Neural progenitor cell (in vitro differentiated cells): ENCODE data around the gene PSTPIP1. TPM values are rescaled to one million over a fixed set of nuclear protein-coding genes. Genes with fewer than 3 reads are reported as not detected.

ENCODE experiments used
- DNase-seq: peaks from one replicate; pipeline ENCODE4 v3.0.0-alpha.2; 2016; ENCODE audit warnings: low spot score
- H2AFZ ChIP-seq: fragments of 200-600 bp; sonication (generic); replicated peaks from 2 replicates; pipeline ENCODE4 v1.6.1; 2016; ENCODE audit warnings: antibody characterized with exemption
- H3F3A ChIP-seq: fragments of 200-600 bp; sonication (generic); 2 replicates; pipeline ENCODE4 v1.6.1; 2016; ENCODE audit warnings: antibody characterized with exemption, low read depth
- H3K27ac ChIP-seq: fragments of 200-600 bp; sonication (generic); 2 replicates; pipeline ENCODE4 v1.5.1; 2016; ENCODE audit warnings: mild to moderate bottlenecking
- H3K27me3 ChIP-seq: fragments of 200-600 bp; sonication (generic); 2 replicates; pipeline ENCODE4 v1.6.1; 2016; ENCODE audit warnings: mild to moderate bottlenecking, moderate library complexity
- H3K36me3 ChIP-seq: fragments of 200-600 bp; sonication (generic); 2 replicates; pipeline ENCODE4 v1.5.1; 2016
- H3K4me1 ChIP-seq: fragments of 200-600 bp; sonication (generic); 2 replicates; pipeline ENCODE4 v1.6.1; 2016; ENCODE audit warnings: mixed run types
- H3K4me2 ChIP-seq: fragments of 200-600 bp; sonication (generic); 2 replicates; pipeline ENCODE4 v1.6.1; 2016
- H3K4me3 ChIP-seq: fragments of 200-600 bp; sonication (generic); 2 replicates; pipeline ENCODE4 v1.5.1; 2016
- H3K79me2 ChIP-seq: fragments of 200-600 bp; sonication (generic); 2 replicates; pipeline ENCODE4 v1.6.1; 2016; ENCODE audit warnings: low read depth
- H3K9ac ChIP-seq: fragments of 200-600 bp; sonication (generic); 2 replicates; pipeline ENCODE4 v1.6.1; 2016
- H3K9me3 ChIP-seq: fragments of 200-600 bp; sonication (generic); 2 replicates; pipeline ENCODE4 v1.5.1; 2016; ENCODE audit warnings: low read depth
- H4K20me1 ChIP-seq: fragments of 200-600 bp; sonication (generic); 2 replicates; pipeline ENCODE4 v1.6.1; 2016; ENCODE audit warnings: low read depth
- H3K27ac Mint-ChIP-seq: 3 replicates; pipeline ENCODE4 v1.8.0; 2021; ENCODE audit warnings: mixed read lengths
- H3K27me3 Mint-ChIP-seq: 2 replicates; pipeline ENCODE4 v1.8.0; 2022; ENCODE audit warnings: low read depth, mild to moderate bottlenecking, inconsistent platforms, moderate library complexity, mixed read lengths; ENCODE audit not compliant: insufficient read depth
- H3K36me3 Mint-ChIP-seq: 3 replicates; pipeline ENCODE4 v1.8.0; 2021; ENCODE audit warnings: mixed read lengths
- H3K4me1 Mint-ChIP-seq: 3 replicates; pipeline ENCODE4 v1.8.0; 2021; ENCODE audit warnings: mixed read lengths
- H3K4me3 Mint-ChIP-seq: 3 replicates; pipeline ENCODE4 v1.8.0; 2021; ENCODE audit warnings: mild to moderate bottlenecking, moderate library complexity, mixed read lengths
- H3K9me3 Mint-ChIP-seq: 3 replicates; pipeline ENCODE4 v1.8.0; 2020; ENCODE audit warnings: mixed read lengths
- CTCF ChIP-seq: fragments of 200-600 bp; sonication (generic); IDR thresholded peaks from 2 replicates; pipeline ENCODE4 v1.5.1; 2017; ENCODE audit warnings: antibody characterized with exemption, mild to moderate bottlenecking
- EZH2 ChIP-seq: fragments of 200-600 bp; sonication (generic); IDR thresholded peaks from 2 replicates; pipeline ENCODE4 v1.6.1; 2017; ENCODE audit warnings: antibody characterized with exemption, mild to moderate bottlenecking, moderate library complexity
- EZH2phosphoT487 ChIP-seq: fragments of 200-600 bp; sonication (generic); IDR thresholded peaks from 2 replicates; pipeline ENCODE4 v1.6.1; 2017; ENCODE audit warnings: antibody characterized with exemption
- total RNA-seq: library from RNA; depleted of rRNA; stranded (reverse); fragments of >200 nt; gene quantifications from 2 replicates; pipeline ENCODE4 v1.2.3, GENCODE V29; 2015; ENCODE audit warnings: low replicate concordance

PSTPIP1 gene
- total RNA-seq, 1 donor from 2014 or later, result 0.19 TPM

GRCh38 chr15:77021803-77022381 is 27.0 kb downstream of the PSTPIP1 start:
- Histone ChIP-seq H2AFZ (no peak overlapping the region), H3K36me3 (no peaks in the 10 kb centered on the region), H3K27me3 (no peaks in the 10 kb centered on the region), H3F3A (no peaks in the 10 kb centered on the region), H3K4me2 (no peak overlapping the region), H3K4me3 (no peak overlapping the region), H3K9me3 (no peaks in the 10 kb centered on the region), H3K79me2 (no peaks in the 10 kb centered on the region), H4K20me1 (no peaks in the 10 kb centered on the region), H3K27ac (no peak overlapping the region), H3K9ac (no peak overlapping the region), H3K4me1 (no peaks in the 10 kb centered on the region)
- H3K9me3 Mint-ChIP-seq, result no peaks in the 10 kb centered on the region
- H3K4me3 Mint-ChIP-seq, result no peak overlapping the region
- peak overlapping the region; percentile 50 for H3K27ac Mint-ChIP-seq
- no peak for TF ChIP-seq EZH2
- no peak for TF ChIP-seq CTCF
- TF ChIP-seq EZH2phosphoT487, result no peak
- H3K27me3 Mint-ChIP-seq, result peaks cover 12% of the 10 kb centered on the region
- DNase-seq, result no peak
- peaks cover 4% of the 10 kb centered on the region for H3K4me1 Mint-ChIP-seq
- no peaks in the 10 kb centered on the region for H3K36me3 Mint-ChIP-seq

DNA sequence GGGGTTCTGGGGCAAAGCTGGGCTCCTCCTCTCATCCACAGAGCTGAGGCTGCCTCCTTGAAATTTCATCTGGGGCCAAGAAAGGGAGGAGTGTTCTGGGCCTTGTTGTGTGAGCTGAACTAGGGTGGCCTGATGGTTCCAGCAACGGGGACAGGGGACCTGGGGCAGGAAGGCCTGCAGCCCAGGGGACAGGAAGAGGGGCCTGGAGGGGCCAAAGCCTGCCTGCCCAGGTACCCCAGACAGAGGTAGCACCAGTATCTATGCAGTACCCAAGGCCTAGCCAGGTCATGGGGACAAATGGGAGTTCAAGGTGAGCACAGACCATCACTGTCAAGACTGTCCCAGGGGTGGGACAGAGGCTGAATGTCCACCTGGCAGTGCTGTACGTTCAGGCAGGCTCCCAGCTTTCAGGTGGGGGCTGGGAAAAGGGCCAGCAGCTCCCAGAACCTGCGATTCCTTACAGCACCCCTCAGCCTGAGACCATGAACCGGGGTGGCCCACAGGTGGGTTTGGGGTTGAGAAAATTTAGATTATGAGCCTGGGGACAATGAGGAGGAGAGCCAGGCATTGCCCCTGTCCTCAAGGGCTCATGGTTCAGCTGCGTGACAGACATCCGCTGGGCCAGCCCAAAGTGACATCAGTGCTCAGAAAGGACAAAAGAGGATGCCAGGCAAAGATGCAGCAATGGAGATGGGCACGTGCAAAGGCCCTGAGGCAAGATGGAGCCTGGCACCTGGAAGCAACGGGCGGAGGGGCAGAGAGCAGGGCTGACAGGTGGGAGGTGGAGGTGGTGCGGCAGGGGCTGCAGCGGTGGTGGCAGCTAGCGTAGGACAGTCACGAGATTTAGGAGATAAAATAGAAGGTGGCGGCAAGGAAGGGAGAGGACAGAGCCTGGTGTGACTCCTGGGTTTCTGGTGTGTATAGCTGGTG is 28.0 kb downstream of the PSTPIP1 start:
- Histone ChIP-seq H3K27ac (no peak overlapping the region), H3K36me3 (no peaks in the 10 kb centered on the region), H3K9me3 (no peaks in the 10 kb centered on the region), H3K9ac (no peak overlapping the region), H2AFZ (no peak overlapping the region), H3K79me2 (no peaks in the 10 kb centered on the region), H3K4me1 (no peaks in the 10 kb centered on the region), H3F3A (no peaks in the 10 kb centered on the region), H4K20me1 (no peaks in the 10 kb centered on the region), H3K27me3 (no peaks in the 10 kb centered on the region), H3K4me3 (no peak overlapping the region), H3K4me2 (no peak overlapping the region)
- H3K4me3 Mint-ChIP-seq, result peak overlapping the region; percentile 69
- DNase-seq, result no peak
- H3K27me3 Mint-ChIP-seq, result peaks cover 15% of the 10 kb centered on the region
- H3K27ac Mint-ChIP-seq, result peak overlapping the region; percentile 60
- H3K9me3 Mint-ChIP-seq, result no peaks in the 10 kb centered on the region
- TF ChIP-seq CTCF, result no peak
- no peak for TF ChIP-seq EZH2phosphoT487
- TF ChIP-seq EZH2, result no peak
- H3K4me1 Mint-ChIP-seq, result peaks cover 4% of the 10 kb centered on the region
- H3K36me3 Mint-ChIP-seq, result no peaks in the 10 kb centered on the region

DNA sequence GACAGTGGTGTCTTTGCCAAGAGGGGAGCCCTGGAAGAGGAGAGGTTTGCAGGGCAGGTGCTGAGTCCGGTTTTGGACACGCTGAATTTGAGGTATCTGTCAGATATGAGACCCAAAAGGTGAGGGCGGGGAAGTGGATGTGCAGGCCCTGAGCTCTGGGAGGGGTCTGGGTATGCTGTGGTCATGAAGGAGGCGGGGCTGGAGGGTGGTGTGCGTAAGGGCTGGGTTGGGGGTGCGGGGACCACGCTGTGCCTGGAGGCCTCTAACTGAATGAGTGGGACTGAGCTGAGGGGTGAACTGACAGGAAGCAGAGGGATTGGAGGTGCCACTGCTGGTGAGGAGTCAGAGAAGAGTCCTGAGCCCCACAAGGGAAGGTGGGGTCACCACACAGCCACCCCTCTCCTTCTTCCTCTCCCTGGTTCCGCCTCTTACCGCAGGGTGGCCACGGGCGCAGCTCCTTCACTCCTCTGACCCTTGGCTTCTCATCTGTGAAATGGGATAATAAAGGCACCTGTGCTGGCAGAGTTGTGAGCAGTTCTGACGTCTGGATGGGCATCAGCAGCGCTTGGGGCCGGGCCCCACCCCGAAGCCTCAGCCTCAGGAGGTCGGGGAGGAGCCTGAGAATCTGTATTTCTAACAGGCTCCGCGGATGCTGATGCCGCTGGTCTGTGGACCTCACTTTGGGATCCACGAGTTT is 28.8 kb downstream of the PSTPIP1 start:
- no peaks in the 10 kb centered on the region for H3K27me3 ChIP-seq
- DNase-seq, result no peak
- no peaks in the 10 kb centered on the region for H3K9me3 ChIP-seq
- H3K4me1 ChIP-seq, result no peaks in the 10 kb centered on the region
- H3K79me2 ChIP-seq, result no peaks in the 10 kb centered on the region
- Mint-ChIP-seq H3K4me1 (peaks cover 4% of the 10 kb centered on the region), H3K9me3 (no peaks in the 10 kb centered on the region), H3K36me3 (no peaks in the 10 kb centered on the region), H3K4me3 (peak overlapping the region; percentile 69), H3K27me3 (peaks cover 15% of the 10 kb centered on the region), H3K27ac (peak overlapping the region; percentile 60)
- H3K36me3 ChIP-seq, result no peaks in the 10 kb centered on the region
- H4K20me1 ChIP-seq, result no peaks in the 10 kb centered on the region
- H3K9ac ChIP-seq, result no peak overlapping the region
- no peak for TF ChIP-seq CTCF
- no peak for TF ChIP-seq EZH2phosphoT487
- no peak for TF ChIP-seq EZH2
- peak overlapping the region; percentile 30 for H2AFZ ChIP-seq
- H3K4me3 ChIP-seq, result no peak overlapping the region
- H3K4me2 ChIP-seq, result no peak overlapping the region
- H3F3A ChIP-seq, result no peaks in the 10 kb centered on the region
- no peak overlapping the region for H3K27ac ChIP-seq
